MM.1S (cell line): Measurements from ENCODE around the gene COX10.

ENCODE experiments used
- DNase-seq: peaks from one replicate; pipeline ENCODE4 v3.0.0-alpha.2; 2015
- H2AFZ ChIP-seq: fragments of 300-600 bp; sonication (generic); 2 replicates; pipeline ENCODE4 v1.6.0; 2016; ENCODE audit warnings: antibody characterized with exemption, low read length
- H3F3A ChIP-seq: fragments of 300-600 bp; sonication (generic); 2 replicates; pipeline ENCODE4 v1.6.1; 2016; ENCODE audit warnings: mild to moderate bottlenecking, antibody characterized with exemption, low read length, moderate library complexity, mixed read lengths; ENCODE audit not compliant: insufficient read depth
- H3K27ac ChIP-seq: fragments of 300-600 bp; sonication (generic); 2 replicates; pipeline ENCODE4 v1.5.1; 2016; ENCODE audit warnings: mild to moderate bottlenecking, low read length
- H3K27me3 ChIP-seq: fragments of 300-600 bp; sonication (generic); replicated peaks from 2 replicates; pipeline ENCODE4 v1.6.0; 2016; ENCODE audit warnings: low read length; ENCODE audit not compliant: insufficient read depth
- H3K36me3 ChIP-seq: fragments of 300-600 bp; sonication (generic); replicated peaks from 2 replicates; pipeline ENCODE4 v1.6.1; 2016; ENCODE audit warnings: mild to moderate bottlenecking, low read length, mixed read lengths; ENCODE audit not compliant: insufficient read depth
- H3K4me1 ChIP-seq: fragments of 300-600 bp; sonication (generic); 2 replicates; pipeline ENCODE4 v1.6.1; 2016; ENCODE audit warnings: low read length, mixed read lengths
- H3K4me2 ChIP-seq: fragments of 300-600 bp; sonication (generic); 2 replicates; pipeline ENCODE4 v1.6.0; 2016; ENCODE audit warnings: low read depth, low read length
- H3K4me3 ChIP-seq: fragments of 300-600 bp; sonication (generic); 2 replicates; pipeline ENCODE4 v1.5.1; 2016; ENCODE audit warnings: low read length, mixed read lengths
- H3K79me2 ChIP-seq: fragments of 300-600 bp; sonication (generic); 2 replicates; pipeline ENCODE4 v1.6.1; 2016; ENCODE audit warnings: mixed run types, low read length, mixed read lengths
- H3K9ac ChIP-seq: fragments of 300-600 bp; sonication (generic); 2 replicates; pipeline ENCODE4 v1.6.1; 2016; ENCODE audit warnings: low read length, mixed read lengths
- H3K9me2 ChIP-seq: fragments of 300-600 bp; sonication (generic); replicated peaks from 2 replicates; pipeline ENCODE4 v1.6.1; 2016; ENCODE audit warnings: mild to moderate bottlenecking, low read length, mixed read lengths; ENCODE audit not compliant: insufficient read depth
- H3K9me3 ChIP-seq: fragments of 300-600 bp; sonication (generic); replicated peaks from 2 replicates; pipeline ENCODE4 v1.6.1; 2016; ENCODE audit warnings: mild to moderate bottlenecking, low read length, mixed read lengths; ENCODE audit not compliant: insufficient read depth
- H4K20me1 ChIP-seq: fragments of 300-600 bp; sonication (generic); 2 replicates; pipeline ENCODE4 v1.6.1; 2016; ENCODE audit warnings: mild to moderate bottlenecking, low read length, moderate library complexity, mixed read lengths; ENCODE audit not compliant: insufficient read depth
- EZH2 ChIP-seq: fragments of 300-600 bp; sonication (generic); optimal IDR thresholded peaks from 2 replicates; pipeline ENCODE3; 2017; ENCODE audit warnings: low read depth, mild to moderate bottlenecking, antibody characterized with exemption, low read length, mixed read lengths
- EZH2phosphoT487 ChIP-seq: fragments of 300-600 bp; sonication (generic); IDR thresholded peaks from 2 replicates; pipeline ENCODE4 v1.6.1; 2018; ENCODE audit warnings: antibody characterized with exemption, low read length
- TF ChIP-seq, protein P1 (sequence below): fragments of 300-600 bp; sonication (generic); IDR thresholded peaks from 2 replicates; pipeline ENCODE4 v1.5.1; 2016; ENCODE audit warnings: antibody characterized with exemption, low read length, mixed read lengths

The COX10 gene

GRCh38 chr17:14198575-14198974, 129.3 kb downstream of the COX10 start:
- Histone ChIP-seq H2AFZ (no peak overlapping the region), H3K27ac (no peak overlapping the region), H3K4me2 (no peak overlapping the region), H3K4me1 (no peaks in the 10 kb centered on the region), H3K4me3 (no peak overlapping the region), H3K9me2 (no peaks in the 10 kb centered on the region), H3K9ac (no peak overlapping the region), H3K79me2 (no peaks in the 10 kb centered on the region), H3K9me3 (no peaks in the 10 kb centered on the region), H4K20me1 (no peaks in the 10 kb centered on the region), H3K36me3 (no peaks in the 10 kb centered on the region), H3F3A (no peaks in the 10 kb centered on the region), H3K27me3 (no peaks in the 10 kb centered on the region)
- no peak for DNase-seq
- TF ChIP-seq EZH2 (no peak), EZH2phosphoT487 (no peak)
- TF ChIP-seq, protein P1, sequence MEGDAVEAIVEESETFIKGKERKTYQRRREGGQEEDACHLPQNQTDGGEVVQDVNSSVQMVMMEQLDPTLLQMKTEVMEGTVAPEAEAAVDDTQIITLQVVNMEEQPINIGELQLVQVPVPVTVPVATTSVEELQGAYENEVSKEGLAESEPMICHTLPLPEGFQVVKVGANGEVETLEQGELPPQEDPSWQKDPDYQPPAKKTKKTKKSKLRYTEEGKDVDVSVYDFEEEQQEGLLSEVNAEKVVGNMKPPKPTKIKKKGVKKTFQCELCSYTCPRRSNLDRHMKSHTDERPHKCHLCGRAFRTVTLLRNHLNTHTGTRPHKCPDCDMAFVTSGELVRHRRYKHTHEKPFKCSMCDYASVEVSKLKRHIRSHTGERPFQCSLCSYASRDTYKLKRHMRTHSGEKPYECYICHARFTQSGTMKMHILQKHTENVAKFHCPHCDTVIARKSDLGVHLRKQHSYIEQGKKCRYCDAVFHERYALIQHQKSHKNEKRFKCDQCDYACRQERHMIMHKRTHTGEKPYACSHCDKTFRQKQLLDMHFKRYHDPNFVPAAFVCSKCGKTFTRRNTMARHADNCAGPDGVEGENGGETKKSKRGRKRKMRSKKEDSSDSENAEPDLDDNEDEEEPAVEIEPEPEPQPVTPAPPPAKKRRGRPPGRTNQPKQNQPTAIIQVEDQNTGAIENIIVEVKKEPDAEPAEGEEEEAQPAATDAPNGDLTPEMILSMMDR, result no peak

DNA sequence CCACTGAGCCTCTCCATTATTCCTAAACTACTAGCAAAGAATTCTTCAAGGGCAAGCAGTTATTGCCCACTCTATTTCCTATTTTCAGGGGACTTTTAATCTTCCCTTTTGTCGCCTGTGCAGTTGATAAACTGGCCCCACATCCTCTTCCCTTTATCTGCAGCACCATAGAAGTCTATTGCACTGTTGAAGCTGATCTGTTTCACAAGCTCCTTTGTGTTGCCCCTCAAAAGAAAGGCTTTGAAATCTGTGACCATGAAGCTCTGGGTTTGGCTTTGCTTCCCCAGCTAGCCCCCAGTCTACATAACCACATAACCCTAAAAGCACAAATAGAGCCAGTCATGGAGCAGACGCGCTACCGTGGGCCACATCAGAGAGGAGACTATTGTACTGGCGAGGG, 130.3 kb downstream of the COX10 start:
- TF ChIP-seq EZH2, result no peak
- TF ChIP-seq, protein P1, result no peak
- TF ChIP-seq EZH2phosphoT487, result no peak
- Histone ChIP-seq H3K27me3 (no peaks in the 10 kb centered on the region), H3K9me2 (no peaks in the 10 kb centered on the region), H3K4me3 (no peak overlapping the region), H3K27ac (no peak overlapping the region), H4K20me1 (no peaks in the 10 kb centered on the region), H3F3A (no peaks in the 10 kb centered on the region), H3K36me3 (no peaks in the 10 kb centered on the region), H3K4me1 (no peaks in the 10 kb centered on the region), H2AFZ (no peak overlapping the region), H3K79me2 (no peaks in the 10 kb centered on the region), H3K4me2 (no peak overlapping the region), H3K9me3 (no peaks in the 10 kb centered on the region), H3K9ac (no peak overlapping the region)
- no peak for DNase-seq

- Histone ChIP-seq H3F3A (no peaks in the 10 kb centered on the region), H3K27ac (no peak overlapping the region), H3K36me3 (no peaks in the 10 kb centered on the region), H3K4me1 (no peaks in the 10 kb centered on the region), H3K79me2 (no peaks in the 10 kb centered on the region), H3K4me3 (no peak overlapping the region), H3K4me2 (no peak overlapping the region), H4K20me1 (no peaks in the 10 kb centered on the region), H2AFZ (no peak overlapping the region), H3K9me3 (no peaks in the 10 kb centered on the region), H3K27me3 (no peaks in the 10 kb centered on the region), H3K9me2 (no peaks in the 10 kb centered on the region), H3K9ac (no peak overlapping the region)
- DNase-seq, result no peak
- TF ChIP-seq EZH2 (no peak), EZH2phosphoT487 (no peak)
- TF ChIP-seq, protein P1, result no peak
Measured at GRCh38 chr17:14200354-14200753, 131.1 kb downstream of the COX10 start.
